HG02943 (cell line): ENCODE data around the gene CDH19.

Experiments
- ATAC-seq: cut with Tn5 transposase; IDR thresholded peaks from one replicate; pipeline ENCODE4 v1.9.1; 2021; ENCODE audit warnings: mild to moderate bottlenecking, low read depth, moderate library complexity; ENCODE audit not compliant: unreplicated experiment

The CDH19 gene

DNA sequence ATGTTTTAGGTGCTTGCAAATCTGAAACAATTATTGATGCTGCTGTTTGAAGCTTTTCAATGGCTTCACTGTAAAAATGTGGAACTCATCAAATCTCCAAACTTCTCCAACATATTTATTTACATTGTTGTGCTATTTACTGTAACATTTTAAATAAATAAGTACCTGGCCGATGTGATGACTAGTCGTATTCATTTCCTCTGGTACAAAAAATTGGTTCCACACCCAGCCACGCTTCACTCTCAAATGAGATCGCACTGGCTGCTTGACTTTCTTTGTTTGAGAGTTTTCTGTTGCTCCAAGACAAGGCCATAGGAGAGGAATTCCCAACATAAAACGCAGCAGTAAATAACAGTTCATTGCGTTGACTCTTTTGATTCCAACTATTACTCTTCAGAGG lies 32.0 kb downstream of the CDH19 start:
- no peak for ATAC-seq

DNA sequence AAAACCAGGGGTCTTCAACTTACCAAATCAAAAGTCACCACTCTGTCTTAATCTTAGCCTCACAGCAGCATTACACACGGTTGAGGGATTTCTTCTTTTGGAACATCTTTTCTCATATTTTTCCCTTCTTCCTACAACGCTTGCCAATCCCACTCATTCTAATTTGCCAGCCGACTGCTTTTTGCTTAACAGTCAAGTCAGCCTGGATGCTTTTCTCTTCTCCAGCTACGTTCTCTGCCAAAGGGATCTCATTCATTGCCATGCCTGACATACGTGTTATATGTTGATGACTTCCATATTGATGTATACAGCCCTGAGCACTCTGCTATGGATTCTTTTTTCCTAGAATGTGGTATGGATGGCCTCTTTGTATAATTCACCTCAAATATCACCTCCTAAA lies 37.3 kb downstream of the CDH19 start:
- ATAC-seq = no peak

DNA sequence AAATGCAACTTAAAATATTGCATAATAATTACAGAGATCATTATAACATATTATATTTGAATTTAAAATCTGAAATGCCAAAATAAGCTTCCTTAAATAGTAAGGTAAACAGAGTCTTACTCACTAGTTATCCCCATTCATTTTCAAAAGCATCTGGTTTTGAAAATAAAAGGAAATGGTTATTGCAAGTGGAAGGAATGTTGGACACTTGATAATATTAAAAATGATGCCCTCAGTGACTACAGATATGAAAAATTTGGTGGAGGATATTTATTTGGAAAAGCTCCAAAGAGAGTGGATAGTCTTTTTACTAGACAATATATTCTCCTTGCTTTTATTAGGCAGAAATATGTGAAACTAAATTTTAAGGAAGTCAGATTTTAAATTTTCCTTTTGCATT lies 39.7 kb downstream of the CDH19 start:
- ATAC-seq = no peak

DNA sequence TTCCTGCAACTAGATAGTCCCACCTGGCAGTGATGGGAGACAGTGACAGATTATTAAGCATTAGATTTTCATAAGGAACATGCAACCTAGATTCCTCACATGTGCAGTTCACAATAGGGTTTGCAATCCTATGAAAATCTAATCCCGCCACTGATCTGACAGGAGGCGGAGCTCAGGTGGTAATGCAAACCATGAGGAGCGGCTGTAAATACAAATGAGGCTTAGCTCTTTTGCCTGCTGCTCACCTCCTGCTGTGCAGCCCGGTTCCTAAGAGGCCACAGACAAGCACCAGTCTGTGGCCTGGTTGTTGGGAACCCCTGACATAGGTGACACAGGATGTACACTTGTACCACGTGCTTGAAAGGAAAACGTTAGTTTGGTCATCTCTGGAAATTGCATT lies 41.6 kb downstream of the CDH19 start:
- ATAC-seq = no peak

DNA sequence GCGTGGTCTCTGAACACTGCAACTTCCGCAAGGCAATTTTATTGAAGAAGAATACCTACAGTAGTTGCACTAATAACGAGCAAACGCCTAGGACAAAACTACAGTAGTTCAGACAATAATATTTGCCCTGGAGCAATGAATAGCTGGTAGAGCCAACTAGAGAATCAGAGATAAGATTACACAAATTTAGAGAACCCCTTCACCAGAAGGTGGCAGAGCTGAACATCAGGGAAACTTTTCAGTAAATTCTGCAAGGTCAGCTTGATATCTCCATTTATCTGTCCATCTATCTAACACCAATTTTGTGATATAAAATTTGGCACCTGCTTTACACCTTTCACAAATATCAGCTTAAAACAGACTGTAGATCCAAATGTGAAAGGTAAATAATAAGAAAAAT lies 43.8 kb downstream of the CDH19 start:
- ATAC-seq = no peak

DNA sequence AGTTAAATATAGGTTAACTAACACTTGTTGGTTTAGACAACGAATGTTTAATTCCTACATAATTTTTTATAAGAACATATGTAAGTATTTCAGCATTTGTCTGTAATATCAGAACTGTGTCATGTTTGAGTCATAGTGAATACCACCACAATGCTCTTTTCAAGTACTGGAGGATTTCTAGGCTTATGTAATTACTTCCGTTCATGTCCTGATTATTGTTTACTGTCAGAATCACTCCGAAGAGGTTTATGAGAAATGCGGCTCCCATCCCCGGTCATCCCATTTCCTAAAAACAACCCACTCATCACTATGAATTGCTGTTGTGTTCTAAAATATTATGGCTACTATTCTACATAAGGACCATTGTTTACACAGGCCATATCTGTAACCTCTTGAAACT lies 45.1 kb downstream of the CDH19 start:
- no peak for ATAC-seq

DNA sequence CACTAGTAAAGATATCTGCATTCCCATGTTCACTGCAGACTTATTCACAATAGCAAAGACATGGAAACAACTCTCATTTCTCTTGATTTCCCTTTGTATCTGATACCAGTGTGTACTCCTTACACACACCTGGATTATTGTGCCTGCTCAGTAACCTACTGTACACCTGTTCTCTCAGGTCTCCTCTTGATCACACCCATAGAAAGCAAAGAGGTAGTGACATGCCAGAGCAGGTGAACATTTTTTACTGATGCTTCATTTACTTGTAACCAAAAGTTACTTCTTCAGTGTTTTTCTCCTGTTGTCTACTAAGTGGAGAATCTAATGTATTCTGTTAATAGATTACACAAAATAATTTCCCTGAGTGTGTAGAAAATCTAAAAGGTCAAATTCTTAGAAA lies 46.8 kb downstream of the CDH19 start:
- ATAC-seq = no peak

DNA sequence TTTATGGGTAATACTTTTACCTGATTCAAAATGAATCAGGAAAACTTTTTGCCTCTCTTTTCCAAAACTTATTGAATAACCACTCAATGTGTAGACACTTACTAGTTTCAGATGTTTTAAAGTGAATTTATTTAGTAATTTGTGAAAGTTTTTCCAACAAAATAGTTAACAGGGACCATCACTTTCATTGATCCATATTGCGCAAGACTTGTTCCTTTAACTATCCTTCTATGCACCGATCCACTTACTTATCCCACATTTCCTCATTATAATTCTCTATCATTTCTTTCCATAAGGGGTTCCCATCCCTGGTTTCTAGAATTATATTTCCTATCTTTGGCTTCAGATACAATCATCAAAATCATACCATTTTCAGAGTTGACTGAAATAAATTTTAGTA lies 48.3 kb downstream of the CDH19 start:
- ATAC-seq = no peak

DNA sequence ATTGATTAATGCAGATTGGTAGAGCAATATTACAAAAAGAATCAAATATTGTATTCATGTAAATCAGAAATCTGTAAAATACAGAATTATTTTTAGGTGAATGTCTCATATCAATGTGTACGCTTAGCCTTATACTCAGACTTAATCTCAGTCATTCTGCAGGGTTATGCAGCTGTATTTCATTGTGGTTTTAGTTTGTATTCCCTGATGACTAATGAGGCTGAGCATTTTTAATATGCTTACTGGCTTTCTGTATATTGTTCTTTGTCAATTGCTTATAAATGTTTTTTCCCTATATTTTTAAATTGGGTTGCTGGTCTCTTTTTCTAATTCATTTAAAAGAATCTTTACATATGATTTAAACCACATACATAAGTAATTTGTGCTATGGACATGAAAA lies 50.1 kb downstream of the CDH19 start:
- ATAC-seq = no peak

DNA sequence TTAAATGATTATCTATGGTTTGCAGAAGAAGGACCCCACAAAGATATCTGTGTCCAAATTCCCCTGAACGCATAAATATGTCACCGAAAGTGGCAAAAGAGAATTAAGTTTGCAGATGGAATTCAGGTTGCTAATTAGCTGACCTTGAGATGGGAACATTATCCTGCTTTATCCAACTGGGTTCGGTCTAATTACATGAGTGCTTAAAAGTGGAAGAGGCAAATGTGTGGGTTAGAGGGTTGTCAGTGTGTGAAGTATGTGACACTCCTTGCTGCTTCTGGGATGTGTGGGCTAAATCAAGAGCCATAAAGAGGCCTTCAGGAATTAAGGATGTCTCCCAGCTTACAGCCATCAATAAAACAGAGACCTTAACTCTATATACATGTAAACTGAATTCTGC lies 53.5 kb downstream of the CDH19 start:
- no peak for ATAC-seq

DNA sequence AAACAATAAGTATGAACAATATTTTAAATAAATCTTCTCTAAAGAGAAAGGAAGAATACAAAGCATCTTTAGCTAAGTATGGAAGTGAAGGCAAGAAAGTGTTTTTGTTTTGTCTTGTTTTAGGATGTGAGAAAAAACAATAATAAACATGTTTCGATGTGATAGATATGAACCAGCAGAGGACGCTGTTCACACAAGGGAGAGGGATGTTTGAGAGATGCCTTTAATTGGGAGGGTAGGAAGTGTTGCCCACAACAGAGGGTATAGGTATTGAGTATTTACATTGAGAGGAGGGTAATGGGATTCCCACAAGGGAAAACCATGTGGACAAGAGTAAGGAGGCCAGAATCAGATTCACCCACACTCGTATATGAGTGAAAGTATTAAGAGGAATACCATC lies 55.1 kb downstream of the CDH19 start:
- no peak for ATAC-seq

DNA sequence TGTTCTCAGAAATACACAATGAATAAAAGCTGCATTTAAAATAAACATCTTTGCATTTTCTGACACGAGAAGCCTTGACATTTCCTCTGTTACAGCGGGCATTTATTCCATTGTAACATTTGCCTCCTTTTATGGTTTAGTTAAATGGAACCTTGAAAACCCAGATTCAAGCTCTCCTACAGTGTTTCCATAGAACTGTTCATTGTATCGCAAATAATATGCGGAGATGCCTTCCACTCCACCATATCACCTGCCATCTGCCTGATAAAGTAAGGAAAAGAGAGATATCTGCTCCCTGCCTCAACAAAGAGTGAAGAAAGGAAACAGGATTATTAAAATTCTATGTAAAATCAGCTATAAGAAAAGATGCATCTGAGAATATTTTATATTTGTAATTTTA lies 69.8 kb downstream of the CDH19 start:
- ATAC-seq = no peak

DNA sequence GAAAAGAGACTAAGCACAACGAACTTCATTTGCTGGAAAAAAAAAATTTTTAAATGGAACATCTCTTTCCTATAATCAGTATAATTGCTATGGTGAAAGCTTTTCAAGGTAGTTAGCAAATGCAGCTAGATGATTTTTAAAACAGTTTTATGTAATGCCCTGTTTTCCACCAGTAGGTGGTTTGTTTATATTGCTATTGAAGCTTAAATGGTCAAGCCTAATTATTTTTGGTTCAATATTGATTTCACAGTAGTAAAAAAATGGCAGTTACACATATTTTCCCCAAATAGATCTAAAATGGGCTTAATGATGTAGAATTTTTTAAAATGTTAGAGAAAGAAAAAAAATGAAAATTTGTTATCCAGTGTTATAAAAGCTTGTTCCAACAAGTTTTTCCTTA lies 70.2 kb downstream of the CDH19 start:
- no peak for ATAC-seq

DNA sequence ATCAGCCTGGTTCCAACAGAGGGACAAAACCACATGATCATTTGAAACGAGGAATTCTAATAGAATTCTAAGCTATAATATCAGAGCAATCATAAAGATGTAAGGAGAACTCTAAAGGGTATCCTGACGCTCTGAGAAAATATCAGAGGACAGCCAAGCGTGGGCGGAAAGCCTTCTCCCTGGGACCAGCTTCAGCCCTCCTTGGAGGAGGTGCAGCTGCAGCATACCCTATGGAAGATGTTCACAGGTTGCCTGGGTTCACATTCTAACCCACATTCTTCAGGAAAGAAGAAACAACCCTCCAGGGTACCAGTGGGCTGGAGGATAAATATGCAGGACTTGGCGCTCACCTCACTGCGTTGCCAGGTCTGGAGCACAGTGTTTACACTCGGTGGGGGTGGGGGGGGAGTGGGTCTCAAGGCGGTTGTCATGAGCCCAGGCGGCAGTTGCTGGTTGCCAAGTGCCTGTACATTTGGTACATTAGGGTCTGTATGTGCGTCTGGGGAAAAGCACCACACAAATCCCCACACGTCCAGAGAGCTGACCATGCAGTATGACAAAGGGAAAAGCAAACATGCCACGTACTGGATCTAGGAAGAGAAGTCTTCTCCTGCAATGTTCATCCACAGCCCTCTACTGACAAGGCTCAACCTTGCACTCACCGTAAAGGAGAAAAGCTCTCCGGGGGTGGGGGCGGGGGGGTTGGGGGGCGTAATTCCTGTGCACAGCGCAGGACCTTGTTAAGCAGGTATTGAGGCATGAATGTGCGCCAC lies 80.5 kb downstream of the CDH19 start:
- ATAC-seq = no peak

DNA sequence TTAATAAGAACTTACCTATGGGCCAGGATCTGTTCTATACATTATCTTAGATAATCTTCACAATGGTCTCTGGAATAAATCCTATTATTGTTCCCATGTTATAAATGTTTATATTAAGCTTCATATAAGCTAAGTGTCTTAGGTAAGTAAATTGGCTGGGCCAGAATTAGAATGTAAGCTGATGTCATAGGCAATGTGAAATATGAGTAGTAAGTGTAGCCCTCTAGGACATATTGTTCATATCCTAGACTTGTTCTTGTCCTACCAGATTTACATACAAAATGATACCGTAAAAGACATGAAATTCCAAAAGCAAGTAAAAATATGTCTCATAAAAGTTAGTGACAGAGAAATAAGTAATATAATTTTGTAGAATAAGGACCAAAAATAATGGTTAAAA lies 89.9 kb downstream of the CDH19 start:
- no peak for ATAC-seq

DNA sequence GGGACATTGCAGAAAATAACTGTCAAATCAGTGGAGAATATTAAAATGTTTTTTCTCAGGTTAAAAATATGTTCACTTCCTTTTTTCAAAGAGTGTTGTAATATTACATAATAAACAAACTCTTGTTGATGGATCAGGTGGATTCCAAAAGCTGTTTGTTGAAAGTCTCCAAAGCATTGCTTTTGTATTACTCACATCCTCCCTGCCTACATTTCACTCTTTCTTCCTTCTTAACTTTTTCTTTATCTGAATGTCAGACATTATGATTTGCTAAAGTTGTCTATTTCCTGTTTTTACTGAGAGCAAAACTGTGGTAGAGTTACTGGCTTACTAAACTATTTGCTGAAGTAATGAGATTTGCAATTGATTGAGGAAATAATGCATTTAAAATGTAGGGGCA lies 92.1 kb downstream of the CDH19 start:
- no peak for ATAC-seq

DNA sequence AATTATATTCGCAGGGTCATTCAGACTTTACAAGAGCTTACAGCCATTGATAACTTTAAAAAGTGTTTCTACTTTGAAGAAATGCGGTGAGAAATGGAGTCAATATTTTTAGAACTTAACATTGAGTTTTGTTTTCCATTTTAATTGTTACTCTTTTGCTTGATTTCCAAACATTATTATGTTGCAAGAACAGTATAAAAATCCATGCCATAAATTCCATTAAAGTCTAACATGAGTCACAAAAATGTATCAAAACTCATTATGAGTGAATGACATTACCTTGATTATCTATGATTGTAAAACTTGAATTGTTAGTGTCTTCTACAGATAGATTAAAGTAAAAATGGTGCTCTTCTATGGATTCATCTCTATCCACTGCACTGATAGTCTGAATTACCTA lies 92.6 kb downstream of the CDH19 start:
- ATAC-seq = no peak

DNA sequence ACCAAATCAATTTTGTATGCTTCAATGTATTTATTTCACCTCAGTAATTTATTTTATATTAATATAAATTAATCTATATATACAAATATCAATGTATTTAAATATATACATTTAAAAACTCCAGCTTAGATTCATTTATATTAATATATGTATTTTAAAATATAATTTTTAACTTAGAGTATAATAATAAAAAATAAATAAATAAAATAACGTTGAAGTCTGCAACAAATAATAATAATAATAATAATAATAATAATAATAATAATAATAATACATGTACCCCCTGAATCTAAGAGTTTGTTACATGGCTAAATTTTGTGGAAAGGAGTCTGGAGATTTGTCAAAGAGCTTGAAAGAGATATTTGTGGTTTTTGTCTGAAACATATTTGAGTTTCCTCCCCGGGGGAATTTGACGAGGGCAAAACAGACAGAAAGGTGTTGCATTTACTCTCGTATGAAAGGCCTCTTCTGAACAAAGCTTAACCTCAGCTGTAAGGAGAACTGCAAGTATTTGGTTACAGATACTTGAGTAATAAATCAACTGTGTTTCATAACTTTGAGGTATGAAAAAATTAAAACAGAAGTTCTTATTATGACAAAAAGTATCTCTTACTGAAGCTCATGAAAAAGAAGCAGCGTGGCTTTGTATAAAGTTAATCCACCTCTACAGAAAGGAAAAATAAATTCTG lies 93.4 kb downstream of the CDH19 start:
- no peak for ATAC-seq

DNA sequence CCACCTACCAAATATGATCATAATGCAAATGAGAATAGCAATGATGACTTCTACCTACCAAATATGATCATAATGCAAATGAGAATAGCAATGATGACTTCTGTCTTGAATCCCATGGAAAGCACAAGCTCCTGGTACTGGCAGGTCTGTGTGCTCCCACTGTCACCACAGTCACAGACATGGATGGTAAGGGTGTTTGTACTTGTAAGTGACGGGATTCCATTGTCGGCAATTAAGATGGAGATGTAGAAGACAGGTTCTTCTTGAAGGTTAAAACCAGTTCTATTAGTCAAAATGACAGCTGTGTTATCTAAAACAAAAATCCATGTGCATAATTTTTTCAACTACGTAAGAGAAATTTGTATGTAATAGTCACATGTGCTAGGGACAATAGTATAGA lies 95.0 kb downstream of the CDH19 start:
- ATAC-seq = no peak

DNA sequence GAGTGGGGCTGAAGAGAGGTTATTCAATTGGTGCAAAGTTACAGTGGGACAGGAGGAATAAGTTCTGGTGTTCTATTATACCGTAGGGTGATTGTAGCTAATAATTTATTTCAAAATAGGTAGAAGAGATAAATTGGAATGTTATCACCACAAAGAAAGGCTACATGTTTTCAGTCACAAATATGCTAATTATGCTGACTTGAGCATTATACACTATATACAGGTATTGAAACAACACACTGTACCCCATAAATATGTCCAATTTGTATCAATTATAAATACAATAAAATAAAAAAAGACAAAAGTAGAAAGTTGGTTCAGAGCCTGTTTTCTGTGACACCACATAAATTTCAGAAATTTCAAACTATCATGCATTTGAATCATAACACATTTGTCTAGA lies 97.7 kb downstream of the CDH19 start:
- ATAC-seq = no peak

DNA sequence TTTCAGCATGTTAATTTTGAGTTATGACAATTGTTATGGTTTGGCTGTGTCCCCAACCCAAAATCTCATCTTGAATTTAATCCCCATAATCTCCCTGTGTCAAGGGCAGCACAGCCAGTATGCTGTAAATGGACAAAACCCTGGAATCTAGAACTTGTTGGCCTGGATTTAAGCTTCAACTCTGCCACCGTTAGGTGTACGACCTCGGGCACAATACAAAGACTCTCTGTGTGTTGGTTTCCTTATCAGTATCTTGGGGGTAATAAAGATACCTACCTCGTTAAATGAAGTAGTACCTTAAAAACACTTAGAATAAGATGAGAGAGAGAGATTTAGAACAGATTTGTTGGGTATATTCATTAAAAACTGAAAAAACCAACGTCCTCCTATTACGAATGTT lies 106.5 kb downstream of the CDH19 start:
- no peak for ATAC-seq

DNA sequence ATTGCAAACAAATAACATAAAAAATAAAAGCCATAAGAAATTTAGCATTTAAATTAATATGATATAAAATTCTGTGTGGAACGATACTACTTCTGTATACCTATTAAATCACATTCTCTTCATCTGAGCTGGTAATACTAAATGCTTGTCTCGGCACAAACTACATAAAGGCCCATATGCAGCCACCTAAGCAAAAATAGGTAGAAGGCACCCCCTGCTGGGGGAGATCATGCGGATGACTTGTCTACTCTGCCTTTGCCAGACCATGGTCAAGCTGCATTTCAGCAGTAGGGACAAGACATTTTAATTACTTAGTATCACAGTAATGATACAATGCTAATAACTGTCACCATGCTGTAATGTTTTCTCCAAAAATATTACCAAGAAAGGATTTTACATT lies 108.0 kb downstream of the CDH19 start:
- ATAC-seq = no peak
